Activated CD4-positive, alpha-beta T cell treated with anti-CD3 and anti-CD28 coated beads, Interleukin-2, amount 10 ng/mL, durations not matched to agents 24 days and 14 days (primary cell): ENCODE measurements around the gene ANXA6. TPM values are rescaled to one million over a fixed set of nuclear protein-coding genes. Genes with fewer than 3 reads are reported as not detected.
A peak's percentile ranks its signal among the peaks of the same experiment; 100 is the strongest.

Source experiments
- DNase-seq: peaks from one replicate; pipeline ENCODE4 v3.0.0; 2022
- H3K27ac Mint-ChIP-seq: one replicate; pipeline ENCODE4 v1.8.0; 2022; ENCODE audit warnings: mild to moderate bottlenecking, mixed read lengths
- H3K27me3 Mint-ChIP-seq: one replicate; pipeline ENCODE4 v1.8.0; 2022; ENCODE audit warnings: mixed read lengths
- H3K36me3 Mint-ChIP-seq: one replicate; pipeline ENCODE4 v1.8.0; 2022; ENCODE audit warnings: low read depth, mild to moderate bottlenecking, mixed read lengths
- H3K4me1 Mint-ChIP-seq: one replicate; pipeline ENCODE4 v1.8.0; 2021; ENCODE audit warnings: mixed read lengths
- H3K4me3 Mint-ChIP-seq: one replicate; pipeline ENCODE4 v1.8.0; 2022; ENCODE audit warnings: mild to moderate bottlenecking, moderate library complexity, mixed read lengths
- H3K9me3 Mint-ChIP-seq: one replicate; pipeline ENCODE4 v1.8.0; 2021; ENCODE audit warnings: mixed read lengths
- intact Hi-C: fragments of 100-400 bp; cut with micrococcal nuclease; formaldehyde crosslinking; loops from one replicate; pipeline ENCODE4 v1.15.1; 2023
- total RNA-seq: library from RNA; stranded (reverse); gene quantifications from 2 replicates; pipeline ENCODE4 v1.2.3, GENCODE V29; 2022

ANXA6 gene
- total RNA-seq, 1 donor from 2014 or later = 314 TPM

DNA sequence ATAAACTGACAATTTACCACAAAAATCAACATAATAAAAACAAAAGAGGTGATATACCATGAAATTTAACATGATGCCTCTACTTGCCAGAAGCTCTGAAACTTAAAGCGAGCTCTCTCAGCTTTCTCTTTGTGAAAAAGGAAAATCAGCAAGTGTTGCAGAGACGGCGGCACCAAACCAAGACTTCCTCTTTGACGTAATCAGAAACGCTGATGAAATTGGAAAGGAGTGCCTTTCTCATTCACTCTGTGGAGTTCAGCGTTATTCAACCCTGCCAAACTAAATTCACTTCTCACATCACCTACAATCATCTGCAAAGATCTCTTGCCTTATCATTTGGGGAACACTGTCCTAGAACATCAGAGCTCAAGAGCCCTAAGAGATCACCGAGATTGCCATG is 32.2 kb downstream of the ANXA6 start:
- Mint-ChIP-seq H3K4me3 (peak overlapping the region; percentile 44), H3K36me3 (peaks cover 80% of the 10 kb centered on the region), H3K27ac (peak overlapping the region; percentile 82), H3K4me1 (peaks cover 35% of the 10 kb centered on the region), H3K9me3 (no peaks in the 10 kb centered on the region), H3K27me3 (no peaks in the 10 kb centered on the region)
- intact Hi-C loops = loop anchor here (5.0 kb wide), 2 partner anchors 112 to 192 kb away; no protein-coding TSS in a partner anchor
- DNase-seq = peak; percentile 71

- intact Hi-C loops = no loop called here
- H3K27ac Mint-ChIP-seq = peak overlapping the region; percentile 86
- peaks cover 77% of the 10 kb centered on the region for H3K36me3 Mint-ChIP-seq
- peaks cover 35% of the 10 kb centered on the region for H3K4me1 Mint-ChIP-seq
- no peak for DNase-seq
- no peaks in the 10 kb centered on the region for H3K27me3 Mint-ChIP-seq
- H3K9me3 Mint-ChIP-seq = no peaks in the 10 kb centered on the region
- H3K4me3 Mint-ChIP-seq = peak overlapping the region; percentile 53
Observed at GRCh38 chr5:151123897-151124751, 33.5 kb downstream of the ANXA6 start.

DNA sequence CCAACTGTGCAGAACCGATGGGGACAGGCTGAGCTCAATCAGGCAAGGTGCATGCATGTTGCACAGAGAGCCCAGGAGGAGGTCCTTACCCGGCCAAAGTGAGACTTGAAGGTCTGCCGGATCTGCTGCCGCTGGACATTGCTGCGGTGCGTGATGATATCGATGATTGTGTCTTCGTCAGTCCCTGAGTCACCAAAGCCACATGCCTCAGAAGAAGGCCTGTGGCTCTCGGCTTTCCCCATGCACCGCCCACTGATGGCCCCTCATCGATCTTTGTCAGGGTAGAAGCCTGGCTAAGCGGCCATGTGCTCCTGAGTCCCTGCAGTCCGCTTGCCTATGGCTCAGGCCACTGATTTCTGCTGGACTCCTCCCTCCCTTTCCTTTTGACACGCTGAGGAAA is 34.8 kb downstream of the ANXA6 start:
- no peak overlapping the region for H3K4me3 Mint-ChIP-seq
- H3K9me3 Mint-ChIP-seq = no peaks in the 10 kb centered on the region
- H3K27me3 Mint-ChIP-seq = no peaks in the 10 kb centered on the region
- intact Hi-C loops = no loop called here
- DNase-seq = no peak
- peaks cover 73% of the 10 kb centered on the region for H3K36me3 Mint-ChIP-seq
- H3K27ac Mint-ChIP-seq = no peak overlapping the region
- H3K4me1 Mint-ChIP-seq = peaks cover 28% of the 10 kb centered on the region

DNA sequence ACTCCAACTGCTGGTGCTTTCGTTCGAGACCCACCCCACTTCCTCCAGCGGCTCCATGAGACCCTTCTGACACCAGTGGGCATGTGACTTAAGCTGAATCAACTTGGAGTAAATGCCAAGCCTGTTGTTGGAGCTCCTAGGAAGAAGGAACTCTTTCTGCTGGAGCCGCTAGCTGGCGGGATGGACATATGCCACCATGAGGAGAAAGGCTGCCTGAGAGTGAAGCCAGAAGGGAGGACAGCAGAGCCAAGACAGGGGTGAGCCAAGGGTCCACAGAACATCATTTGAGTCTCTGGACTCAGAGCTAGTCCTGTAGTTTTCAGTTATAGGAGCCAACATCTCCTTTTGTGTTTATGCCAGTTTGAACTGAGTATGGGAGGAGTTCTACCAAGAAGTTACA is 35.9 kb downstream of the ANXA6 start:
- Mint-ChIP-seq H3K27ac (no peak overlapping the region), H3K27me3 (no peaks in the 10 kb centered on the region), H3K9me3 (no peaks in the 10 kb centered on the region), H3K36me3 (peaks cover 74% of the 10 kb centered on the region), H3K4me3 (no peak overlapping the region), H3K4me1 (peaks cover 23% of the 10 kb centered on the region)
- no peak for DNase-seq
- intact Hi-C loops = no loop called here

- DNase-seq = no peak
- Mint-ChIP-seq H3K36me3 (peaks cover 74% of the 10 kb centered on the region), H3K4me3 (no peak overlapping the region), H3K4me1 (peaks cover 18% of the 10 kb centered on the region), H3K9me3 (no peaks in the 10 kb centered on the region), H3K27me3 (no peaks in the 10 kb centered on the region), H3K27ac (no peak overlapping the region)
- intact Hi-C loops = no loop called here
Observed at GRCh38 chr5:151121095-151121494, 36.5 kb downstream of the ANXA6 start.

- peaks cover 7% of the 10 kb centered on the region for H3K4me1 Mint-ChIP-seq
- H3K27ac Mint-ChIP-seq = peak overlapping the region; percentile 60
- intact Hi-C loops = no loop called here
- DNase-seq = no peak
- H3K27me3 Mint-ChIP-seq = no peaks in the 10 kb centered on the region
- H3K36me3 Mint-ChIP-seq = peaks cover 61% of the 10 kb centered on the region
- no peak overlapping the region for H3K4me3 Mint-ChIP-seq
- no peaks in the 10 kb centered on the region for H3K9me3 Mint-ChIP-seq
Observed at GRCh38 chr5:151118913-151119575, 38.5 kb downstream of the ANXA6 start.

GRCh38 chr5:151115272-151115905 is 42.2 kb downstream of the ANXA6 start:
- intact Hi-C loops = loop anchor here (1.0 to 2.0 kb wide), 4 partner anchors 21 to 113 kb away; no protein-coding TSS in a partner anchor
- H3K4me3 Mint-ChIP-seq = no peak overlapping the region
- peak; percentile 92 for DNase-seq
- peaks cover 55% of the 10 kb centered on the region for H3K36me3 Mint-ChIP-seq
- H3K4me1 Mint-ChIP-seq = peaks cover 8% of the 10 kb centered on the region
- H3K9me3 Mint-ChIP-seq = no peaks in the 10 kb centered on the region
- H3K27me3 Mint-ChIP-seq = no peaks in the 10 kb centered on the region
- no peak overlapping the region for H3K27ac Mint-ChIP-seq

GRCh38 chr5:151113651-151114050 is 43.9 kb downstream of the ANXA6 start:
- peak overlapping the region; percentile 66 for H3K27ac Mint-ChIP-seq
- H3K36me3 Mint-ChIP-seq = peaks cover 53% of the 10 kb centered on the region

DNA sequence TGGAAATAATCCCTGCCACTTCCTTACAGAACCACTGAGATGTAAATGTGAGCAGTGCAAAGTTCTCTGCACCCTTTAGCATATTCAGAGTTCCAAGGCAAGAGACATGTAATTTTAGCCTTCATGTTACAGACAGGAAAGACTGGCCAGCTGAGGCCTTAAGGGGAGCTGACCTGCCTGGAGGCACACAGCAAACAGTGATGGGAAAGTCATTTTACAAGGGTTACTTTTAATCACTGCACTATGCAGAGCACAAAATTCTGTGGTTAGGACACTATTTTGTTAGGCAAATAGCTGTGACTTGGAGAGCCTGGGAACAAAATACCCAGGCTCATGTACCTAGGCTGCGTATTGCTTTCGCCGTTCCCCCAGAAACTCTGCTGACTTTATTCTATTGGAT is 46.6 kb downstream of the ANXA6 start:
- no peak for DNase-seq
- no peak overlapping the region for H3K4me3 Mint-ChIP-seq
- peaks cover 58% of the 10 kb centered on the region for H3K36me3 Mint-ChIP-seq
- H3K27me3 Mint-ChIP-seq = no peaks in the 10 kb centered on the region
- no peaks in the 10 kb centered on the region for H3K9me3 Mint-ChIP-seq
- intact Hi-C loops = no loop called here
- peaks cover 12% of the 10 kb centered on the region for H3K4me1 Mint-ChIP-seq
- no peak overlapping the region for H3K27ac Mint-ChIP-seq

More at GRCh38 chr5:151113651-151114050, 43.9 kb downstream of the ANXA6 start:
- Mint-ChIP-seq H3K4me3 (no peak overlapping the region), H3K9me3 (no peaks in the 10 kb centered on the region), H3K4me1 (peaks cover 7% of the 10 kb centered on the region), H3K27me3 (no peaks in the 10 kb centered on the region)
- no peak for DNase-seq
- intact Hi-C loops = loop anchor here (2.0 kb wide), 2 partner anchors 19 to 27 kb away; no protein-coding TSS in a partner anchor

DNA sequence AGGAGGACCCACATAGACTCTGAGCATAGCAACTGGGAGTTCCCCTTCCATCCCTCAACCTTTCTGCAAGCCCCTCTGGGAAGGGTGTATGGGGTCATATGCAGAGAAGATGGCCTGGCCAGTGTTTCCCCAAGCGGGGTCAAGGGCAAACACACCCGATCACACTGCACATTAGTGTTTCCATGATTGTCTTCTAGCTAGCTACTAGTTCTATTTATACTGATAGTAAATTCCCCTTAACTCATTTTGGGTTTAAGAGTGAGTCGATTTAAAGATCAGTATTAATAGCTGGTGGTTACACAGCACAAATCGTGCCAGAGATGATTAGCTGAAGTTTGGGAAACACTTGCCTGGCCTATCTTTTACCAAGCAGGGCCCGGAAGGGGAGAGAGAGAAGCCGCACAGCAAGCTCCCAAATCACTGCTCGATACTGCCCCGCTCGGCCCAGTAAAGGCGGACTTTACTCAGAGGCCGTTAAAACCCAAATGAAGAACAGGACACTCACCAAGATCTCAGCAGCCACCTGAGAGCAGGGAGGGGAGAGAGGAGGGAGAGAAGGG is 47.4 kb downstream of the ANXA6 start:
- Mint-ChIP-seq H3K27ac (peak overlapping the region; percentile 6), H3K9me3 (no peaks in the 10 kb centered on the region), H3K27me3 (no peaks in the 10 kb centered on the region), H3K4me3 (no peak overlapping the region), H3K4me1 (peaks cover 9% of the 10 kb centered on the region), H3K36me3 (peaks cover 63% of the 10 kb centered on the region)
- no peak for DNase-seq
- intact Hi-C loops = no loop called here

- peaks cover 7% of the 10 kb centered on the region for H3K4me1 Mint-ChIP-seq
- H3K4me3 Mint-ChIP-seq = no peak overlapping the region
- H3K9me3 Mint-ChIP-seq = no peaks in the 10 kb centered on the region
- no peaks in the 10 kb centered on the region for H3K27me3 Mint-ChIP-seq
- DNase-seq = no peak
- H3K36me3 Mint-ChIP-seq = peaks cover 68% of the 10 kb centered on the region
- no peak overlapping the region for H3K27ac Mint-ChIP-seq
- intact Hi-C loops = no loop called here
Observed at GRCh38 chr5:151108566-151108965, 49.0 kb downstream of the ANXA6 start.

DNA sequence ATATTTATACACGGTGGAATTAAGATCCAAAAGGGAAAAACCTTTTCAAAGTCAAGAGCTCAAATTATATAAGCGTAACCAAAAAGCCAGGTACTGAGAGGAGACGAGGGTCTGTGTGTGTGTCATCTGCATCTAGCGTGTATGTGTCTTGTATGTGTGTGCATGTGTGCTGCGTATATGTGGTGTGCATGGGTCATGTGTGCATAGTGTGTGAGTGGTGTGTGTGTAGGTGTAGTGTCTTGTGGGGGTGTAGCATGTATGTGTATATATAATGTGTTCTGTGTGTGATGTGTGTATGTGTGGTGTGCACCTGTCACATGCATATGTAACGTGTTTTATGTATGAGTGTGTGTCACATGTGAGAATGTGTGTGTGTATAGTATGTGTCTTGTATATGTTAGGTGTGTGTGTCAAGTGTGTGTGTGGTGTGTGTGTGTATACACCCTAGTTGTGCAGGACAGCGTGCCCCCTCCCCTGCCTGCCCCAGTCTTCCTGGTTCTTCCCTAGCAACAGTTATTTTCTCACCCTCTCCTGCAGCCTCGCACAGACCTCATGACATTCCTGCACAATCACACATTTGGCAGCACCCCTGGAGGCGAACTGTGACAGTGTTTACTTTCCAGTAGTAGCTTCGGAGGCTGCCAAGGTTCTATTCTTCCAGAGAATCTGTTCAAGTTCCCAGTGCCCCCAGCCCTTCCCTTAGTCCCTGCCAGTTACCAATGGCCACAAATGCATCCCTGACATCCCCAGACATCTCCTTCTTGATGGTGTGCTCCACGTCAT is 49.6 kb downstream of the ANXA6 start:
- Mint-ChIP-seq H3K36me3 (peaks cover 69% of the 10 kb centered on the region), H3K4me1 (peaks cover 7% of the 10 kb centered on the region), H3K27me3 (no peaks in the 10 kb centered on the region)

DNA sequence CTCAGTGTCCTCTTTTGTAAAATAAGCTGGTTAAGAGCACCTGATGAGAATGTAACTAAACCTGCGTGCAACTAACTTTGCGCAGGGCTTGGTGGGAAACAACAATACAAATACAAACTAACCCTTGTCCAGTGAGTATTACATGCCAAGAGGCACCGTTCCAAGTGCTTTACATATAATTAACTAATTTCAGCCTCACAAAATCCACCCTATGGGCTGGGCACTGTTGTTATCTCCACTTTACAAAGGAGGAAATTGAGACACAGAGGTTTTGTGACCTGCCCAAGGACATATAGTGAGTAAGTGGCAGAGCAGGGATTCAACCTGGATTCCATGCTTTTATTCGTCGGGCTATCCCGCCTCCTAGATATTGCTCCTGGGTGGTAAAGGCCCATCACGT is 50.5 kb downstream of the ANXA6 start:
- intact Hi-C loops = no loop called here
- no peak overlapping the region for H3K4me3 Mint-ChIP-seq
- H3K9me3 Mint-ChIP-seq = no peaks in the 10 kb centered on the region
- H3K36me3 Mint-ChIP-seq = peaks cover 66% of the 10 kb centered on the region
- H3K4me1 Mint-ChIP-seq = peaks cover 9% of the 10 kb centered on the region
- no peak for DNase-seq
- no peaks in the 10 kb centered on the region for H3K27me3 Mint-ChIP-seq
- H3K27ac Mint-ChIP-seq = no peak overlapping the region

More for the DNA sequence above, 49.6 kb downstream of the ANXA6 start:
- DNase-seq = no peak
- no peaks in the 10 kb centered on the region for H3K9me3 Mint-ChIP-seq
- intact Hi-C loops = no loop called here
- no peak overlapping the region for H3K4me3 Mint-ChIP-seq
- peak overlapping the region; percentile 12 for H3K27ac Mint-ChIP-seq
